ENCODE data around the gene SCN3B.
A peak's percentile ranks its signal among the peaks of the same experiment; 100 is the strongest.
"Not testable (repeated sequence)": the region's sequence is repeated elsewhere in the genome, so short reads cannot be mapped to it uniquely, and the experiment has no call there.

Gene SCN3B, protein sequence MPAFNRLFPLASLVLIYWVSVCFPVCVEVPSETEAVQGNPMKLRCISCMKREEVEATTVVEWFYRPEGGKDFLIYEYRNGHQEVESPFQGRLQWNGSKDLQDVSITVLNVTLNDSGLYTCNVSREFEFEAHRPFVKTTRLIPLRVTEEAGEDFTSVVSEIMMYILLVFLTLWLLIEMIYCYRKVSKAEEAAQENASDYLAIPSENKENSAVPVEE

DNA sequence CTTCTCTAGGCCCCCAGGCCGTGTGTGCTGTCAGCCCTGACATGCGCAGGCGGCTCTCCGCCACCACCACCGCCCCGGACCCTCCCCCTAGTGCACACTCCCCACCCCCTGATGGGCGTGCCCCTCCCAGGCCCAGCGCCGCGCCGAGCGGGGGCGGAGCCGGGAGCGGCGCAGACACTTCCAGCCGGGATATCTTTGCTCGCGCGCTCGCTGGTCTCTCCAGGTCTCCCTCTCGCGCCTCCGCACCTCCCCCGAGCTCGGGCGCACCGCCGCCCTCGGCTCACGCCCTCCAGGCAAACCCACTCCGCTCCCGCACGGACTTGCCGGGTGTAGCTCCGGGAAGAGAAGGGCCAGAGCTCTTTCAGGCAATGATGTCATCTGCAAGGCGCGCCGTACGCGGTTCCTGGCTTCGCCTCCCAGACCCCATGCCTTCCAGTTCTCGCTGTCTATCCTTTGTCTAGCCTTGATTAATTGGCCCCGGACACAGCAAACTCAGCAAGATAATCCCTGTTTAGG, at the start of gene SCN3B:
Gene SCN3B, minus strand, starts transcription at position 59 of the 516 bp plus-strand sequence. CDS start 823 bp downstream, outside the sequence.
- DNase-seq = peak in 42 of 56 donors; percentile 9 to 74 (median 48)

DNA sequence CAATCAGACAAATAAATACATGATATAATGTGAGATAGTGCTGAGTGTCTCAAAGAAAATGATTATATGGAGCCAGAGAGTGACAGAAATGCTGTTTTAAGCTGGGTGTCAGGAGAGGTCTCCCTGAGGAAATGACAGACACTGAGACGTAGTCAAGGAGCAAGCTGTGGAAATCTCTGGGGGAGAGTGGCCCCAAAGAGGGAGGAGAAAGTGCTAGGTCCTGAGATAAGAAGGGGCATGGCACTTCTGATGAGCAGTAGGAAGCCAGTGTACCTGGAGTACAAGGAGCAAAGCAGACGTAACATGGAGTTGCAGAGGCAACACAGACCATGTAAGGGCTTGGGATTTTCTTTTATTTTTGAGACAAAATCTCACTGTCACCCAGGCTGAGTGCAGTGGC, 48.3 kb upstream of the SCN3B start:
- DNase-seq = no peak

DNA sequence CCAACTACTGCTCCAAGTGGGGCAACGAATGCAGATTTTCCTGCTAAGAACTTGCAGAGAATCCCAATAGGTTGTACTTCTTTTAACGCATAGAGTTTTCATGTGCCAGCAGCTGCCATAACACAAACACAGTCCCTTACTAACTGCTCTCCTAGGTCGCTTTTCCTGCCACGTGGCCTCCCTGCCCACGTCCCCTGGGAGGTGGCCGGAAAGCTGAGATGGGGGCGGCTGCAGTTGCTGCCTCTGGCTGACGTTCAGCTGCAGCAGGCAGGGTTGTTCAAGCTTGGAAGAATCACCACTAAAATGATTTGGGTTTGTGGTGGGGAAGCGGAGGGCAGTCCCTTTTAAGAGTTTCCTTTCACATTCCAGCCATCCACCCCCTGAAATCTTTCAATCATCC, 47.7 kb upstream of the SCN3B start:
- DNase-seq = peak in 3 of 56 donors; percentile 18 to 30 (median 28)

DNA sequence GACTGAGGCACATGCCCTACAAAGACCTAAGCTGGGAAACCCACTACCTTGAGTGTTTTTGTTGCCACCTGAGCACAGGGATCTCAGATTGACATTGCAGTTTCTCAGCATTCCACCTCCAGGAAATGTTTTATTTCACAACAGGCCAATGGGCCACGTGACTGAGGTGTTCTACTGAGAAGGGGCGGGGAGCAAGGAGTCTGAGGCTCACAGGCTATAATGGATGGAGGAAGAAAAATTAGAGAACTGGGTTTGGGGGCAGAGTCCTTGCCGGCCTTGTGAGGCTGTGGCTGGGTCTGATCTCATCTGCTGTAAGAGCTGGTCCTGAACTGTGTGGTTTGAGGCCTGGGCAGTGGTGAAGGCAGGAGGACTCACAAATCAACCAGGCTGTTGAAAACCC, 46.3 kb upstream of the SCN3B start:
- DNase-seq = no peak

DNA sequence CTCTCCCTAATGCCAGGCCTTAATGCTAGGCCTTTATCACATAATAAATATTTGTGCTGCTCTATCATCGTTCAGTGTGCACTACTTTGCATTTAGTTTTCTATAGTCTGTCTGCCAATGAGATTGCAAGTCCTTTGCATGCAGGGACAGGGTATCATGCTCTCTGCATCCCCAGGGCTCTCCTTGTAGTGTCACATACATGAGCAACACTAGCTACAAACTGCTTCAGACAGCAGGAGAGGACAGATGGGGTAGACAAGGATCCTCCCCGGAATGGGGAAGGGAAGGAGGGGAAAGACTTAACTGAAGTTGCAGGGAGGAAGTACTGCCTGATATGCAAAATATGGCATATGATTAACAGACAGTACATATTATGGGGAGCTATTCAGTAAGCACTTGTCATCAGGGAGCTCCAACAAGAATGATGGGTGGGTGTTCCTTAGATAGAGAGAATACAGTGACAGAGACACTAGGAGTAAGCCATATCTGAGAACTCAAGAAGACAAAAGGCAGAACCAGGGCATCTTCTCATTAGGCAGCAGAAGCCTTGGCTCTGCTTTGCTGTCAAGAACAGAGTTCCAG, 44.2 kb upstream of the SCN3B start:
- DNase-seq = no peak

DNA sequence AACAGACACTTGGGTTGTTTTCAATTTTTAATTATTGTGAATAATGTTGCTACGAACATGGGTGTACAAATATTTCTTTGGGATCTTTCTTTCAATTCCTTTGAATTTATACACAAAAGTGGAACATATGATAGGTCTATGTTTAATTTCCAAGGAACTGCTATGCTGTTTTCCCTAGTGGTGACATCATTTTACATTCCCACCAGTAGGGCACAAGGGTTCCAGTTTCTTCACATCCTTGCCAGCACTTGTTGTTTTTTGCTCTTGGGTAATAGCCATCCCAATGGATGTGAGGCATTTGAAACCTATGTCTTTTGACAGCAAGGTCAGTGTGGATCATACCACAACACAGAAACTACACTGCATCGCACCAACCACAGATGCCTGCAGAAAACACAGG, 41.8 kb upstream of the SCN3B start:
- no peak for DNase-seq

DNA sequence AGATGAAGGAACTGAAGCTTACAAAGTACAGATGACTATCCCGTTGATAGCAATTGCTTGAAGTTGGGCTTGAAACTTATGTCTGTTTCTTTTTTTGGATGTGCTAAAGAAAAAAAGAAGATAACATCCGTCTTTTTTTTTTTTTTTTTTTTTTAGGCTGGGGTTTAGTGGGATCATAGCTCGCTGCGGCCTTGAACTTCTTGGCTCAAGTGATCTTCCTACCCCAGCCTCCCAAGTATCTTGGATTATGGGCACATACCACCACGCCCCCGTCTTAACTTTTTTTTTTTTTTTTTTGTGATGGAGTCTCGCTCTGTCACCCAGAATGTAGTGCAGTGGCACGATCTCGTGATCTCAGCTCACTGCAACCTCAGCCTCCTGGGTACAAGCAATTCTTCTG, 40.8 kb upstream of the SCN3B start:
- DNase-seq = no peak

DNA sequence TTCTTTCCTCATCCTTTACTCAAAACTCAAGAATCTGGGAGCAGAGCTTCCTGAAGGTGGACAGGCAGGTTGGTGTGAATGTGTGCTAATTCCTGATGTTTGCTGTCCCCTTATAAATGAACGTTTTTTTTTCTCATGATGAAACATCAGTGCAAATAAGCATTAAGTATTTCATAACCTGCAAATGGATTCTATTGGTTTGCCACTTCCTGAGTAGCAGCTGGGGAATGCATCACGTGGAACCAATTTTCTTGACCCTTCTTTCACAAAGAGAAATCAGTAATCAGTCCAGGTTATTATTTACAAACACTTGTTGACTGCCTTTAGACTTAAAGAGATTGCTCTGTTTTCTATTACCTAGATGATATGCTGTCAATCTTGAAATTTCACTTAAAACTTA, 40.1 kb upstream of the SCN3B start:
- DNase-seq = no peak

DNA sequence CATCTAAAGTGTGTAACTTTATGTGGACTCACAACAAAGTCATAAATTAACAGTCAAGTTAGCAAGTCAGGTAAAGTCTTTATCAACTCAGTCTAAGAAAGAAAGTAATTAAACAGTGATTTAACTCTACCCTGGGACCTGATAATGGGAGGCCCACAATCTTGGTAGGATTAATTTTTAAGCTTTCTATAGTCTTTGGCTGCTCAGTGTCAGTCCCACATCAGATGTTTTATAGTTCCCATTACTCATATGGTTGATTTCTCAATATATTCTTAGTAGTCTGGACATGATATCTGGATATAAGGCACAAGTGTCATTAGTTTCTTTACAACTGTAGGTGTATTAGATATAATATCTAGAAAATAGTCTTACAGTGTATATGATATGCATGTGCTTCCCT, 38.5 kb upstream of the SCN3B start:
- no peak for DNase-seq

DNA sequence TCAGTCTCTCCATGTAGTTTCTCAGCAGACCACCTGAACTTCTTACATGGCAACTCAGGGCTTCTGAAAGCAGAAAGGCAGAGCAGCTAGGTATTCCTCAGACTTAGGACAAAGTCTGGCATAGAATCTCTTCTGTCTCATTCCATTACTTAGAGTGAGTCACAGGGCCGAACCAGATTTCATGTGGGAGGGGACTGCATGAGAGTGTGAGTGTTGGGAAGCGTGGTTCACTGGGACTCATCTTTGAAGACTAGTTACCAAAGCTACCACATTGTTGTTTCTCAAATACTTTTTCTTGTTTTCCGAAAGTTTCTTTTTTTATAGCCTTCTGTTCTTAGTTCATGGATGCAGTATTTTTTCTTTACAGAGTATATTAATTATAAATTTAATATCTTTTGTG, 36.1 kb upstream of the SCN3B start:
- peak in 6 of 56 donors; percentile 12 to 41 (median 30) for DNase-seq

DNA sequence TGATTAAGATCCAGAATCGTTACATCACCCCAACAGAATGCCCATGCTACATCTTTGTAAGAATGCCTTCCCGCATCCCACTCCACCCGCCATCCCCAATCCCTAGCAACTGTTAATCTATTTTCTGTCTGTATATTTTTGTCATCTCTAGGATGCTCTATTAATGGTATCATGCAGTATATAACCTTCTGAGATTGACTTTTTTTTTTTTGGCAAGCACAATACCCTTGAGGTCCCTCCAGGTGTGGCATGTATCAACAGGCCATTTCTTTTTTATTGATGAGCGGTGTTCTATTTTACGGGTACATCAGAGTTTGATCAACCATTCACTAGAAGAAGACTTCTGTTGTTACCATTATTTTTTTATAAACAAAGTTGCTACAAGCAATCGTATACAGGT, 30.2 kb upstream of the SCN3B start:
- no peak for DNase-seq

DNA sequence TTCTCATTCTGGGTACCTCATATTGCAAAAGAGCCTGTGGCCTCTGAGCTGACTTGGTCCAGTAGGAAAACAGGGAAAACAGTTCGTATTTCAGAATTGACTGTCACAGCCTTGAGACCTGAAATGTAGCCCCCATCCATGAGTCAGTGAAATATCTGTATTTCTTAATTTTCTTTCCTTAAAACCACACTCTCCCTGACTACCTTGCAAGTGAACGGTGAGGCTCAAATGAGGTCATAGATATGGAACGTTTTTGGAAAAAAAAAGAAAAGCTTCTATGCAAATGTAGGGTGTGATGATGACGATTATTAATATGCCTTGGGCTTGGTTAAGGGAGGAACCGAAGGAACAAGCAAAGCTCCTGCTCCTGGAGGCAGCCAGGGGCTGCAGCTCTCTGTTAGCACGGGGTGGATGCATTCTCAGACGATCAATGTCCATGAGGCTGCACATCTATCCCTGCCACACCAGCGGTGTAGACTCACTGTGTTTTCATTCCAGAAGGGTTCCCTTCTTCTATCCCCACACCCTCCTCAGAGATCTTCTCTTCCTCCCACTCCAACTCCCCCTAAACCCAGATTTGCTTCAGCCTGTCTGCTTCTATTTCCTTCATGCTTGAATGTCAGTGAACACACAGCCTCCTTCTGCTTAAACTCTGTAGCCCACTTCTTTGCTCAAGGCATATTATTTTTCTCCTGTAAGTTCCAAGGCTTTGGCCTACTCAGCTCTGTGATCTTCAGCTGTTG, 29.2 kb upstream of the SCN3B start:
- no peak for DNase-seq

DNA sequence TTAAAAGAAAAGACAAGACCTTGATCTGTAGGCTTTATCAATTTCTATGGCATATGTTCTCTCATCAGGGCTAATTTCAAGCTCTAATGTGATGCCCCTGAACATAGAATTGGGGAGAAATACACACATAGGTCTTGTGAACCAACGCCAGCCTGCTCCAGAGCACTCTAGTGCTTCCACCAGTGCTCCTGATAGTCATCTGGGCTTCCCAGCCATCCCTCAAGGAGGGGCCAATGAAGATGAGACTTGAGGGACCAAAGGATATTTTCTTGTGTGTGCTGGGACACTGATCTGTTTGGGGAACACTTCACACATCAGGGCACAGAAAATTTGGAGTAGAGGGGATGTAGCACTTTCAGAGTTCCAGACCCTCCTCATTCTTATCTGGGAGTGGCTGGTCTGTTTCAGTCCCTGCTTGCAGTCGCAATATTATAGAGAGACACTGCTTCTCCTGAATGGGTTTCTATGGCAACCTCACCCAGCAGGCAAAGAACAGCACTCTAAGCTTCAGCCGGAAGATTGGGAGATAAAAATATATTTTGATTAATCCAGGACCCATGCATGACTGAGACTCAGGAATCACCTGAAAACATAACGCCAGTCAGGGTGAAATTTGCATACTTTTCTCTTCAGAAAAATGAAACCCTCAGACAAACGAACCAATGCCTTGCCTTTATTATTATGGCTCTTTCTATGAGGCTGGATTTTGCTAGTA, 28.4 kb upstream of the SCN3B start:
- DNase-seq = peak in 7 of 56 donors; percentile 4 to 42 (median 20)

DNA sequence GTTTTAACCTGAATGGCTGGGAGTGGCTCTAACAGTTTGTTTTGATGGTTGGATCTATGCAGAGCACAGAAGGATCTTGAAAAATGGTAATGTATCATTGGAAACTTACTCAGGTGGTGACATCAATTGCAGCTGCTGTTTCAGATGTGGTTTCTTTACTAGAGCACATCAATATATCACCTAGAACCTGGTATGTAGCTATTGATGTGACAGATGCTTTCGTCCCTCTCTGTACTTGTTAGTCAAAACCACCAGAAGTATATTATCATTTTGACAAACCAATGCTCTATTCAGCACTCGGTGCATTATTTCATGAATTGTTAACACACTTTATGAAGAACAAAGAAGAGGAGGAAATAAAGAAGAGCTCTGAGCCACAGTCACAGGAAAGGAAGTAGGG, 26.6 kb upstream of the SCN3B start:
- DNase-seq = no peak

DNA sequence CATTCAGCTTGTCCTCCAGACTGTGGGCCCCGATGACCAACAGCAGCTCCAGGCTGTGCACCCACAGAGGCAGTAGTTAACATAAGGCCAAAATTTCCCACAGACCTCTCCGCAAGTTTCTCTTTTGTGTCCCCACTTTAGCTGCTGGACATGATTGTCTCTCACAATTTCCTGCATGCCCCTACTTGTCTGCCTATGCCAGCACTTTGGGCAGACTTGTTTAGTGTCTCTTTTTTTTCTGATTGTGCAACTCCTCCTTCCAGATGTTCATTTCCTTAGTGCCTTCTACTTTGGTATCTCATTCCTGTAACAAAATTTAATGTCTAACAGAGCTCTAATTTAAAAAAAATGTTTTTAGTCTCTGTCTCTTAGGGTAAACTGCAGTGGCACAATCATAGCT, 23.8 kb upstream of the SCN3B start:
- DNase-seq = no peak

DNA sequence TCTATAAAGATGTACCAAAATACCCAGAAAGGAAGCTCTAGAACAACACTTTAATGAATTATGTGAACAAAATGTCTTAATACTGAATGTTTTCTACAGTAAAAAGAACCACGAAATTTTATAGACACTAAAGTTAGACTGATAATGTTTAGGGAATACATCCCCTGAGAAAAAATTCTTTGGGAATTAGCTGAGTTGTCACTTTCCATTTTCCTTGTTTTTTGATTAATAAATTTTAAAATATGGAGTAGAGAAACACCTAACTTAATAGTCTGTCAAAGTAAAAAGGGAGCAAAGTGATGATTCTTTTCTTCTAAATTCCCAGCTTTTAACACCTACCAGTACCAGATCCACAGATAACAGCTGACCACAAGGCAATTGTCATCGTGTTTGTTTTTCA, 23.1 kb upstream of the SCN3B start:
- DNase-seq = no peak

DNA sequence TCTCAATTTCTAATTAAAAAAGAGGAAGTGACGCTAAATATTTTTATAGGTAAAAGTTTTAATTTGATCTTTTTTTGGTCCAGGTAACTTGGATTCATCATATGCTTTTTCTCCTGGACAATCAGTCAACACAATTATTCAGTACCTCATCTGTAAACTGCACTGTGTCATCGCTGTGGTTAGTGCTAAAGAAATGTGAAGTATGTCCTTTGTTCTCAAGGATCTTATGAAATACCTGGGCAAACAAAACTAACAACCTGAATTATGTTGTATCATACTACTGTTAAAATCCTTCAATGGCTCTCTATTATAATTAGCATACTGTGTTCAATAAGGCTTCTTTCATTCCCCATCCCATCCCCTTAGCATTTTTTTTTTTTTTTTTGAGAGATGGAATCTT, 19.9 kb upstream of the SCN3B start:
- DNase-seq = no peak

DNA sequence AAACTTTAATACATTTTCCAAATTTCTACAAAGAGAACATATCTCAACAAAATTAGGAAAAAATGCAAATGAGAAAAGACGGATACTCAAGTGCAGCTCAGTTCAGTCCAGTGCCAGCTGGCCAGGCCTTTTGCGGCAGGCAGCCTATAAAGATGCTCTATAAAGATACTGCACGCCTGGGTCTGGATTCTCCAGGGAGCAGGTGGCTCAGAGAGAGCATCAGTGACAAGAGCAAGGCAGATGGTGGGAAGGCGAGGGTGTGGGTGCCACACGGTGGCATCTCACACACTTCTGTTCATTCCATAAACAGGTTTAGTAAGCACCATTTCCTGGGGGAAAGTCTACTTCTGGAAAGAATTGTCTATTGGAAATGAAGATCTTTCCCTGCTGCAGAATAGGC, 18.1 kb upstream of the SCN3B start:
- peak in 9 of 56 donors; percentile 6 to 42 (median 24) for DNase-seq

DNA sequence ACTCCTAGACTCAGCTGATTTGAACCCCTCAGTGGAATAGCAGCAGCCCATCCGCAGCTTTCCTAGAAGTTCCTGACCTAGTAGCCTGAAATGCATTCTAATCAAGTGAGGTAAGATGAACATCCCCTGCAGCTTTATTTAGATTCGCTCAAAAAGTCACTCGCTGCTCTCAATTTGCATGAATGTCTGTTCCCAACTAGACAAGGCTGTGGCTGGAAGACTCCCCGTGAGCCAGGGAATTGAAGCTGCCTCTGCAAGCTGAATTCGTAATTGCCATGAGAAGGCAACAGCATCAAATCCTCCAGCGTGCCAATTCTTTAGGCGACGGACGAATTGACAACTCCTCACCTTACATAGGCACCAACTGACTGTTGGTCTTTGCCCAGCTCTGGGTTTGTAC, 17.1 kb upstream of the SCN3B start:
- DNase-seq = no peak

DNA sequence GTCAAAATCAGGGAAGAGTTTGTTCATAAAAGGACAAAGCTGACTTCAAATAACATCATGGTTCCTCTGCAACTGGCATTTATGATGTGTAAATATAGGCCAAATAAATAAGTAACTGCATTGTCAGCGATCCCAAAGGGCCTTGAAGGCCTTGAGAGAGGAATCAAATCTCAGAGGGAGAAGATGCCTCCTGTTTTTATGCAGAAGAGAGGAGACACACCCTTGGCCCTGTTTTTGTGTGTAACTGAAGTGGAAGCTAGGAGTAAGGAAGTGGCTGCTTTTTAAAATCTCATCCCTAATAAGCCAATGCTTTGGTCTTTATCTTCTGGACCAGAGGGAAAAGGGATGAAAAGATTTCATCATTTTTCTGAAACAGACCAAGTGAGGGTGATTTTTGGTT, 15.7 kb upstream of the SCN3B start:
- no peak for DNase-seq

DNA sequence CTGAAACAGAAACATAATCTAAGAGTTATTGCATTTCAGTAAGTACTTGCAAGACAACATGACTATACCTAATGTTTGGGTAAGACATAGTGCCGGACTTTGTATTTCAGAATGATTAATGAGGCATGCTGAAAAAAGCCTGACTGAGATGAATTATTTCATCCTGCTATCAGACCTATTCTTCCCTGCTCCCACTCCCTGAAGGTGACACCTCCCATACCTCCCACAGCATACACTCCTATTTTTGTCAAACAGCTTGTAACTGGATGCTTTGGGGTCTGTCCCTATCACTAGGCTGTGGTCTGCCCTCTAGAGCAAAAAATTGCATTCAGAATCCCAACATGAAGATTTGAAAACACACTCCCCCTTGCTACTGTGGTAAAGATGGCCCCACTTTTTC, 10.9 kb upstream of the SCN3B start:
- no peak for DNase-seq

DNA sequence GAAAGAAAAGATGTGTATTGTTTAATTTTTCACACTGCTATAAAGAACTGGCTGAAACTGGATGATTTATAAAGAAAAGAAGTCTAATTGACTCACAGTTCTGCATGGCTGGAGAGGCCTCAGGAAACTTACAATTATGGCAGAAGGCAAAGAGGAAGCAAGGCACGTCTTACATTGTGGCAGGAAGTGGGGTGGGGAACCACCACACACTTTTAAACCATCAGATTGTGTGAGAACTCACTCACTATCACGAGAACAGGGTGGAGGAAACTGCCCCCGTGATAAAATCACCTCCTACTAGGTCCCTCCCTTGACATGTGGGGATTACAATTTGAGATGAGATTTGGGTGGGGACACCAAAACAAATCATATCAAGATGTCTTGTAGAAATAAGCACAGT, 5.5 kb upstream of the SCN3B start:
- not testable (repeated sequence) for DNase-seq
